ENCODE data around the gene NCDN.

DNA sequence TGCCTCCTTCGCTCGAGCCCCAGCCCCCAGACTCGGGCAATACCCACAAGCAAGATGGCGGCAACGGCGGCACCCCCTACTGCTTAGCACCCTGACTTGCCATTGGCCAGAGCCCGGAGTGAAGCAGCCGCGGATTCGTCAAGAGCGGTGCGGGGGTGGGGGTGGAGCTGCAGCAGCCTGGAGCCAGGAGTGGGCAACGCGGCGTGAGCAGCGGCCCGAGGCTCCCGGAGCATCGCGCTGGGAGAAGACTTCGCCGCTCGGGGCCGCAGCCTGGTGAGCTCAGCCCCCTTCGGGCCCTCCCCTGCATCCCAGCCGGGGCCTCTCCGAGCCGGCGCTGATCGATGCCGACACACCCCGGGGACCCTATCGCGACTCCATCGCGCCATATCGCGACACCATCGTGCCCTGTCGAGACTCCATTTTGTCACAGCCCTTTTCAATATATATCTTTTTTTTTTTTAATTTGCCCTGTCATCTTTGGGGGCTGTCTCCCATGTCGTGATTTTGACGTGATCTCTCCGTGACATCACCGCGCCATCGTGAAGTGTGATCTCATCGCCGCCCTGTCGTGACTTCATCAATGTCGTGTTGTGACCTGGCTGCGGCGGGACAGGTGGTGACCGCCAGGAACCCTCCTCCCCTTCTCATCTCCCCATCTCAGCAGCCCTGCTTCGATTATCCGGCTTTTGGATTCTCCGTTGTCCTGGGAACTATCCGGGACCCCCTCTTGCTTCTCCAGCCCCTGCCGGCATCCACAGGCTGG, at the start of gene NCDN:
- TF ChIP-seq POLR2AphosphoS5 (IDR thresholded peaks at IDR 0.05; ENCODE audit: insufficient read depth, low read depth, low read length) (peak; percentile 86), POLR2A (IDR thresholded peaks at IDR 0.05; ENCODE audit: low read depth, low read length) (peak; percentile 89), EZH2 (IDR thresholded peaks at IDR 0.05; ENCODE audit: borderline replicate concordance, low read depth, low read length, severe bottlenecking) (no peak), JUN (IDR thresholded peaks at IDR 0.05; ENCODE audit: borderline replicate concordance, insufficient read depth, insufficient read length, low read depth) (no peak), FOS (IDR thresholded peaks at IDR 0.05; ENCODE audit: borderline replicate concordance, insufficient read depth, low read length) (no peak), GATA2 (IDR thresholded peaks at IDR 0.05; ENCODE audit: insufficient read depth, insufficient read length, low read depth, low read length) (no peak)
- TF ChIP-seq, protein P1, sequence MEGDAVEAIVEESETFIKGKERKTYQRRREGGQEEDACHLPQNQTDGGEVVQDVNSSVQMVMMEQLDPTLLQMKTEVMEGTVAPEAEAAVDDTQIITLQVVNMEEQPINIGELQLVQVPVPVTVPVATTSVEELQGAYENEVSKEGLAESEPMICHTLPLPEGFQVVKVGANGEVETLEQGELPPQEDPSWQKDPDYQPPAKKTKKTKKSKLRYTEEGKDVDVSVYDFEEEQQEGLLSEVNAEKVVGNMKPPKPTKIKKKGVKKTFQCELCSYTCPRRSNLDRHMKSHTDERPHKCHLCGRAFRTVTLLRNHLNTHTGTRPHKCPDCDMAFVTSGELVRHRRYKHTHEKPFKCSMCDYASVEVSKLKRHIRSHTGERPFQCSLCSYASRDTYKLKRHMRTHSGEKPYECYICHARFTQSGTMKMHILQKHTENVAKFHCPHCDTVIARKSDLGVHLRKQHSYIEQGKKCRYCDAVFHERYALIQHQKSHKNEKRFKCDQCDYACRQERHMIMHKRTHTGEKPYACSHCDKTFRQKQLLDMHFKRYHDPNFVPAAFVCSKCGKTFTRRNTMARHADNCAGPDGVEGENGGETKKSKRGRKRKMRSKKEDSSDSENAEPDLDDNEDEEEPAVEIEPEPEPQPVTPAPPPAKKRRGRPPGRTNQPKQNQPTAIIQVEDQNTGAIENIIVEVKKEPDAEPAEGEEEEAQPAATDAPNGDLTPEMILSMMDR (IDR thresholded peaks at IDR 0.05; ENCODE audit: extremely low read depth in 1 of 2, insufficient read depth in 1 of 2, low read depth in 1 of 2, low read length in 2 of 2): no peak
- TF ChIP-seq, protein P2, sequence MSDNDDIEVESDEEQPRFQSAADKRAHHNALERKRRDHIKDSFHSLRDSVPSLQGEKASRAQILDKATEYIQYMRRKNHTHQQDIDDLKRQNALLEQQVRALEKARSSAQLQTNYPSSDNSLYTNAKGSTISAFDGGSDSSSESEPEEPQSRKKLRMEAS (IDR thresholded peaks at IDR 0.05; ENCODE audit: insufficient read depth, insufficient read length): no peak
